HG03520 (cell line): Measurements from ENCODE around the gene TPP2.

Experiments used
- ATAC-seq: cut with Tn5 transposase; IDR thresholded peaks from one replicate; pipeline ENCODE4 v1.9.1; 2021; ENCODE audit warnings: mild to moderate bottlenecking, moderate library complexity; ENCODE audit not compliant: unreplicated experiment

Gene TPP2

GRCh38 chr13:102651892-102652291, 55.1 kb downstream of the TPP2 start:
- ATAC-seq: no peak

- no peak for ATAC-seq
Observed at GRCh38 chr13:102654756-102655155, 58.0 kb downstream of the TPP2 start.

- no peak for ATAC-seq
Observed at GRCh38 chr13:102657630-102658029, 60.8 kb downstream of the TPP2 start.

GRCh38 chr13:102658660-102659059, 61.9 kb downstream of the TPP2 start:
- ATAC-seq: no peak

GRCh38 chr13:102659168-102659713, 62.5 kb downstream of the TPP2 start:
- ATAC-seq: no peak

GRCh38 chr13:102667023-102667422, 70.2 kb downstream of the TPP2 start:
- ATAC-seq: no peak

GRCh38 chr13:102667911-102668310, 71.1 kb downstream of the TPP2 start:
- ATAC-seq: no peak

- no peak for ATAC-seq
Observed at GRCh38 chr13:102670130-102670529, 73.3 kb downstream of the TPP2 start.

GRCh38 chr13:102675115-102675514, 78.3 kb downstream of the TPP2 start:
- ATAC-seq: no peak

GRCh38 chr13:102677122-102677521, 80.3 kb downstream of the TPP2 start:
- ATAC-seq: no peak

GRCh38 chr13:102678339-102679107, 81.7 kb downstream of the TPP2 start:
- no peak for ATAC-seq

GRCh38 chr13:102679449-102680132, 82.8 kb downstream of the TPP2 start:
- no peak for ATAC-seq

- ATAC-seq: no peak
Observed at GRCh38 chr13:102680133-102680717, 83.4 kb downstream of the TPP2 start.

GRCh38 chr13:102680842-102681740, 84.3 kb downstream of the TPP2 start:
- no peak for ATAC-seq

- no peak for ATAC-seq
Observed at GRCh38 chr13:102682211-102682610, 85.4 kb downstream of the TPP2 start.

- ATAC-seq: no peak
Observed at GRCh38 chr13:102682727-102683126, 85.9 kb downstream of the TPP2 start.

GRCh38 chr13:102683637-102684036, 86.9 kb downstream of the TPP2 start:
- ATAC-seq: no peak

GRCh38 chr13:102686024-102686423, 89.2 kb downstream of the TPP2 start:
- no peak for ATAC-seq

GRCh38 chr13:102687520-102687919, 90.7 kb downstream of the TPP2 start:
- ATAC-seq: no peak

- no peak for ATAC-seq
Observed at GRCh38 chr13:102688306-102688973, 91.7 kb downstream of the TPP2 start.
